Activated naive CD8-positive, alpha-beta T cell treated with anti-CD3 and anti-CD28 coated beads, Interleukin-2, amount 10 ng/mL, durations not matched to agents 7 days and 5 days (primary cell): ENCODE data around the gene LRRC72. TPM values are rescaled to one million over a fixed set of nuclear protein-coding genes. Genes with fewer than 3 reads are reported as not detected.

Experiments
- ATAC-seq: fragments of 150-1000 bp; cut with Tn5 transposase; one replicate; pipeline ENCODE4 v1.10.0; 2021; ENCODE audit warnings: low read depth, moderate library complexity
- POLR2A ChIA-PET: fragments of 350-600 bp; sonication (Branson Sonifier 250); formaldehyde crosslinking; loops from one replicate; lab custom pipeline; 2021; ENCODE audit warnings: antibody characterized with exemption; lab: Charles Lee
- DNase-seq: peaks from one replicate; pipeline ENCODE4 v3.0.0; 2021
- H3K27ac Mint-ChIP-seq: one replicate; pipeline ENCODE4 v1.8.0; 2022; ENCODE audit warnings: mild to moderate bottlenecking, mixed read lengths
- H3K27me3 Mint-ChIP-seq: one replicate; pipeline ENCODE4 v1.8.0; 2022; ENCODE audit warnings: mild to moderate bottlenecking, moderate library complexity, mixed read lengths
- H3K36me3 Mint-ChIP-seq: one replicate; pipeline ENCODE4 v1.8.0; 2021; ENCODE audit warnings: mild to moderate bottlenecking, mixed read lengths
- H3K4me1 Mint-ChIP-seq: one replicate; pipeline ENCODE4 v1.8.0; 2021; ENCODE audit warnings: mixed read lengths
- H3K4me3 Mint-ChIP-seq: one replicate; pipeline ENCODE4 v1.8.0; 2022; ENCODE audit warnings: mild to moderate bottlenecking, moderate library complexity, mixed read lengths
- H3K9me3 Mint-ChIP-seq: one replicate; pipeline ENCODE4 v1.8.0; 2021; ENCODE audit warnings: mixed read lengths
- total RNA-seq, 2 experiments: library from RNA; stranded (reverse); gene quantifications; one replicate each; pipeline ENCODE4 v1.2.3, GENCODE V29; 2021

The LRRC72 gene
- total RNA-seq, 2 experiments from 2014 or later, result not detected

GRCh38 chr7:16630654-16631053 is 104.0 kb downstream of the LRRC72 start:
- no peaks in the 10 kb centered on the region for H3K9me3 Mint-ChIP-seq
- peaks cover 13% of the 10 kb centered on the region for H3K36me3 Mint-ChIP-seq
- no peak for ATAC-seq
- H3K27me3 Mint-ChIP-seq, result no peaks in the 10 kb centered on the region
- H3K4me3 Mint-ChIP-seq, result no peak overlapping the region
- H3K4me1 Mint-ChIP-seq, result no peaks in the 10 kb centered on the region
- DNase-seq, result no peak
- no peak overlapping the region for H3K27ac Mint-ChIP-seq
- POLR2A ChIA-PET, result no interaction called here

Other genes starting within 250 kb of the LRRC72 start
- gene CRPPA, start 105.3 kb upstream of the LRRC72 start, total RNA-seq, result 1 to 10 TPM in 1 of 2 experiments, under 1 TPM in 1; 0.89 to 1.1 TPM
- gene SOSTDC1, start 61.1 kb upstream of the LRRC72 start, total RNA-seq, result not detected
- 10 to 100 TPM; 14.3 to 18.7 TPM for gene ANKMY2, start 118.9 kb downstream of the LRRC72 start, total RNA-seq
- gene BZW2, start 119.4 kb downstream of the LRRC72 start, total RNA-seq, result 10 to 100 TPM; 41.0 to 44.1 TPM
- under 1 TPM; 0.42 to 0.91 TPM for gene TSPAN13, start 226.9 kb downstream of the LRRC72 start, total RNA-seq